A549 treated with GW870086 at 1 μM for 4 hours (cell line): ENCODE measurements around the gene RORB. TPM values are rescaled to one million over a fixed set of nuclear protein-coding genes. Genes with fewer than 3 reads are reported as not detected.

ENCODE experiments used
- total RNA-seq: library from RNA; stranded (reverse); fragments of 200-300 nt; extraction: Qiagen RNA extraction; gene quantifications from 5 replicates; pipeline ENCODE4 v1.2.3, GENCODE V29; 2022; ENCODE audit warnings: low read depth

The RORB gene
- total RNA-seq: not detected in 5 replicates

GRCh38 chr9:74496819-74497747 is at the start of gene RORB:
TSS of gene RORB (plus strand) at chr9:74497335. CDS start at chr9:74497977, 642 bp downstream.

